DMS 273 treated with DMSO at 0.1 percent for 48 hours (cell line): Measurements from ENCODE around the gene POLD2.

Experiments used
- DNase-seq: peaks from one replicate; lab custom pipeline; 2025; lab: John Stamatoyannopoulos, UW

The POLD2 gene

DNA sequence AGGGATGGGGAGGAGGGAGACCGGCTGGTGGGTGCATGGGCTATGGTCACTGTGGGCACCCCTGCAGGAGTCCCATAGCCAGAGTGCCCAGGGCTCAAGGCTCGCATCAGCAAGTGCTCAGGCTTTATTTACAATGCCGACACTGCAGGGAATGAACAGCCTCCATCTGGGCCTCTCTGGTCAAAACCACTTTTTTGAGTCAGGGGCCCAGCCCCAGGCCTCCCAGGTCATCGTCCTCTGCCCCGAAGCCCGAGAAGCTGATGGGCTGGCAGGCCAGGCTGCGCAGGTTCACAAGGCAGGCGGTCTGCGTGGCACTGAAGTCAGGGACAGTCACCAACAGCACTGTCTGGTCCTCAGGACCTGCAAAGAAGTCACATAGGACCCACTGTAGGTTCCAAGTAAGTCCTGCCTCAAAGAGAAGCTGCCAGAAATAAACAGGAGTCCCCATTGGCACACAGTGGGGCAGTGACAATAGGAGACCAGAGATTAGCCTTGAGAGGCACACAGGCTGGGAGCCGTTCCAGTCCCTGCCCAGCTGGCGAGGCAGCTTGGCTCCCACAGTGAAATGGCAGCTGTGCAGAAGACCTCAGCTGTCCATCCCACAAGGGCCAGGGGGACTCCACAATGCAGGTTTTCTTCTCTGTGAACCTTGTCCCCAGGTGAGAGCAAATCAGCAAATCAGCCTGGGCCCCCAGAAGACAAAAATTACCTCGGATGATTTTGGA, 8.6 kb downstream of the POLD2 start:
- peak; percentile 39 for DNase-seq

DNA sequence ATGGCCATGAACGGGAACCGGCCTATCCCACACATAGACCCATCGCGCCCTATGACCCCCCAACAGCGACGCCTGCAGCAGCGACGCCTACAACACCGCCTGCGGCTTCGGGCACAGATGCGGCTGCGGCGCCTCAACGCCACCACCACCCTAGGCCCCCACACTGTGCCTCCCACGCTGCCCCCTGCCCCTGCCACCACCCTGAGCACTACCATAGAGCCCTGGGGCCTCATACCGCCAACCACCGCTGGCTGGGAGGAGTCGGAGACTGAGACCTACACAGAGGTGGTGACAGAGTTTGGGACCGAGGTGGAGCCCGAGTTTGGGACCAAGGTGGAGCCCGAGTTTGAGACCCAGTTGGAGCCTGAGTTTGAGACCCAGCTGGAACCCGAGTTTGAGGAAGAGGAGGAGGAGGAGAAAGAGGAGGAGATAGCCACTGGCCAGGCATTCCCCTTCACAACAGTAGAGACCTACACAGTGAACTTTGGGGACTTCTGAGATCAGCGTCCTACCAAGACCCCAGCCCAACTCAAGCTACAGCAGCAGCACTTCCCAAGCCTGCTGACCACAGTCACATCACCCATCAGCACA, 9.5 kb downstream of the POLD2 start:
- no peak for DNase-seq

DNA sequence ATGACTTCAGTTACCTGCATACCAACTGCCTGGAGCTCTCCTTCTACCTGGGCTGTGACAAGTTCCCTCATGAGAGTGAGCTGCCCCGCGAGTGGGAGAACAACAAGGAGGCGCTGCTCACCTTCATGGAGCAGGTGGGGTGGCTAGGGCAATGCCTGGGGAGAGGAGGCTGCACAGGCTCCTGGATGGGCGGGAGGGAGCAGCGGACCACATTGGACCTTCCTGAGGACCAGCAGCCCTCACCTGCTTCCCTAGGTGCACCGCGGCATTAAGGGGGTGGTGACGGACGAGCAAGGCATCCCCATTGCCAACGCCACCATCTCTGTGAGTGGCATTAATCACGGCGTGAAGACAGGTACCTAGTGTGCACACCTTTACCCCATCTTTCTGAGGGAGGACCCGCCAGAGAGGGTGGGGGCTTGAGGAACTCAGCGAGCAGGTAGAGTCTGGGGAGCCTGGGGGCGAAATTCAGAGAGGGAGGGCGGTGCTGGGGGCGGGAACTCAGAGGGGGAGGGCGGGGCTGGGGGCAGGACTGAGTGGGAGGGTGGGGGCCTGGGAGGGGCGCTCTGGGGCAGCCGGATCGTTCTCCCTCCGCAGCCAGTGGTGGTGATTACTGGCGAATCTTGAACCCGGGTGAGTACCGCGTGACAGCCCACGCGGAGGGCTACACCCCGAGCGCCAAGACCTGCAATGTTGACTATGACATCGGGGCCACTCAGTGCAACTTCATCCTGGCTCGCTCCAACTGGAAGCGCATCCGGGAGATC, 10.2 kb downstream of the POLD2 start:
- DNase-seq, result no peak

DNA sequence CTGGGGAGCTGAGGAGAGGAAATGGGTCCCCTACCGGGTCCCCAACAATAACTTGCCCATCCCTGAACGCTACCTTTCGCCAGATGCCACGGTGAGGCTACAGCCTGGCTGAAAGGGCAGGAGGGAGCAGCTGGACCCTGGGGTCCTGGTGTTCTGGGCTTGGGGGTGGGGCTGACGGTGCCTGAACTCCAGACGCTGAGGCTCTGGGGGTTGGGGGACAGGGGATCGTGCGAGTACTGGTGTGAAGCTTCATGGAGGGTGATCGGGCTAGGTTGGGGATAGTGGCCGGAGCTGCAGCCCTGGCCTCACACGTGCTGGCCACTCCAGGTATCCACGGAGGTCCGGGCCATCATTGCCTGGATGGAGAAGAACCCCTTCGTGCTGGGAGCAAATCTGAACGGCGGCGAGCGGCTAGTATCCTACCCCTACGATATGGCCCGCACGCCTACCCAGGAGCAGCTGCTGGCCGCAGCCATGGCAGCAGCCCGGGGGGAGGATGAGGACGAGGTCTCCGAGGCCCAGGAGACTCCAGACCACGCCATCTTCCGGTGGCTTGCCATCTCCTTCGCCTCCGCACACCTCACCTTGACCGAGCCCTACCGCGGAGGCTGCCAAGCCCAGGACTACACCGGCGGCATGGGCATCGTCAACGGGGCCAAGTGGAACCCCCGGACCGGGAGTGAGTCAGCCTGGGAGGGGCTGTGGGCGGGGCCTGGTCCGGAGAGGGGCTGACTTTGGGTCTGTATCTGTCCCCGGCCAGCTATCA, 10.9 kb downstream of the POLD2 start:
- peak; percentile 70 for DNase-seq

DNA sequence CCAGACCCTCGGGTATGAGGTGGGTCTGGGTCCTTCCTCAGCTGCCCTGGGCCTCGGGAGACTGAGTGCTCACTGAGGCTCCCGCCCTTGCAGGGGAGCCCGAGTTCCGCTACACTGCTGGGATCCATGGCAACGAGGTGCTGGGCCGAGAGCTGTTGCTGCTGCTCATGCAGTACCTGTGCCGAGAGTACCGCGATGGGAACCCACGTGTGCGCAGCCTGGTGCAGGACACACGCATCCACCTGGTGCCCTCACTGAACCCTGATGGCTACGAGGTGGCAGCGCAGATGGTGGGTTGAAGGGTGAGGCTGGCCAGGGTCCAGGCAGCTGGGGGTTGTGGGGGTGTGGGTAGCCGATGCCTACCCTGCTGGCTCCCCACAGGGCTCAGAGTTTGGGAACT, 11.6 kb downstream of the POLD2 start:
- peak; percentile 22 for DNase-seq

DNA sequence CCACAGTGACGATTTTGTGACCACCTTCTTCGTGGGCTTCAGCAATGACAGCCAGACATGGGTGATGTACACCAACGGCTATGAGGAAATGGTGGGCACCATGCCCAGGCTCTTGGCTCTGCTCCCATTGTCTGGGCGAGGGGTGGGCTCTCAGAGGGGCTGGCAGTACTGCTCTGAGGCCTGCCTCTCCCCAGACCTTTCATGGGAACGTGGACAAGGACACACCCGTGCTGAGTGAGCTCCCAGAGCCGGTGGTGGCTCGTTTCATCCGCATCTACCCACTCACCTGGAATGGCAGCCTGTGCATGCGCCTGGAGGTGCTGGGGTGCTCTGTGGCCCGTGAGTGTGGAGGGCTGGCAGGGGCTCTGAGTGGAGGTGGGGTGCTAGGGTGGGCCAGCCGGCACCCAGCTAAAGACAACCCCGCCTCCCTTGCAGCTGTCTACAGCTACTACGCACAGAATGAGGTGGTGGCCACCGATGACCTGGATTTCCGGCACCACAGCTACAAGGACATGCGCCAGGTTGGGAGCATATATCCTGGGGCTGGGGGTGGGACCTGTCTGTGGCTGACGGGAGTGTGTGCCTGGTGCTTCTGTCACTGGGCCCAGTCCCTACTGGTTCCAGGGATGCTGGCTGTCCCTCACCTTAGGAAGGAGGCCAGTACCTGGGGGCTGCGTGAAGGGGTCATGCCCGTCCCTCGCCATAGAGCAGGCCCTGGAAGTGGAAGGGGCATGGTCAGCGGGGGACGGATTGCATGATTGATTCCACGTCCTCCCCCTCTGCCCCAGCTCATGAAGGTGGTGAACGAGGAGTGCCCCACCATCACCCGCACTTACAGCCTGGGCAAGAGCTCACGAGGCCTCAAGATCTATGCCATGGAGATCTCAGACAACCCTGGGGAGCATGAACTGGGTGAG, 12.4 kb downstream of the POLD2 start:
- no peak for DNase-seq

DNA sequence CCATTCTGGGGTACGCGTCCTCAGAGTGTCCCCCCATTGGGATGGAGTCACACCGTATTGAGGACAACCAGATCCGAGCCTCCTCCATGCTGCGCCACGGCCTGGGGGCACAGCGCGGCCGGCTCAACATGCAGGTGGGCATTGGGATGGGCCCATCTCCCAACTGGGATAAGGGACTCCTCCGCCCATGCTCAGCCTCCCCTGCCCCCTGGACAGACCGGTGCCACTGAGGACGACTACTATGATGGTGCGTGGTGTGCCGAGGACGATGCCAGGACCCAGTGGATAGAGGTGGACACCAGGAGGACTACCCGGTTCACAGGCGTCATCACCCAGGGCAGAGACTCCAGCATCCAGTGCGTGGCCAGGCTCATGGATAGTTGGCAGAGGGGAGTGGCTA, 13.4 kb downstream of the POLD2 start:
- DNase-seq, result no peak

DNA sequence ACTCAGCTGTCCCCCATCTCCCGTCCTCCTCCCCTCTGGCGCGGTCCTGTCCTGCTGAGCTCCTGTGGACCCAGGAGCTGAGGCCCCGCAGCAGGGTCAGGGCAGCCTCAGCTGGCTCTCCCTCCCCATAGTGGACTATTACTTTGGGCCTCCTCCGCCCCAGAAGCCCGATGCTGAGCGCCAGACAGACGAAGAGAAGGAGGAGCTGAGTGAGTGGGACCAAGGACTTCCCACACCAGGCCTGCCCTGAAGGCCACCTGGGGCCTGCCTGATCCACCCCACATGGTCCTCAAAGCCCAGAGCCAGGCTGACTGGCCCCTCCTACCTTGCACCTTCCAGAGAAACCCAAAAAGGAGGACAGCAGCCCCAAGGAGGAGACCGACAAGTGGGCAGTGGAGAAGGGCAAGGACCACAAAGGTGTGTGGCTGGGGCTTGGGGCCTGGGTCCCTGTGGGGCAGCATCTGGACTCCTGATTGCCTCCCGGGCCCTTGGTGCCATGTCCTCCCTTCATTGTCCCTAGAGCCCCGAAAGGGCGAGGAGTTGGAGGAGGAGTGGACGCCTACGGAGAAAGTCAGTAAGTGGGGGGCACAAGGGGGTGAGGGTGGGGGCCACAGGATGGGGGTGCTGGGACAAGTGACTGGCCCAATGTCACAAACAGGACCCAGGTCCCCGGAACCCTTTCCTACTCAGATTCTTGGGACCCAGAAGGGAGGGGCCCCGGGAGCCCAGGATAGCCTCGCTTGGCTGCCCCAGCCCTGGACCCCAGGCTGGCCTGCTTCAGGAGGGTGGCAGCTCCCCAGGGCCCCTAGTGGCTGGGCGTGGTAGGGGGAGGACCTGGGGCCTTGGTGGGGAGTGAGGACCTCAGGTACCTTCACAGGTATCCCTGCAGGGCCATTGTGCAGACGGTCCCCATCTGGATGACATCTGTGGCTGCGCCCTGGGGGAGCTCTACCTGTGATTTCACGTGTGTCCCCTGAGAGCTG, 14.3 kb downstream of the POLD2 start:
- no peak for DNase-seq

DNA sequence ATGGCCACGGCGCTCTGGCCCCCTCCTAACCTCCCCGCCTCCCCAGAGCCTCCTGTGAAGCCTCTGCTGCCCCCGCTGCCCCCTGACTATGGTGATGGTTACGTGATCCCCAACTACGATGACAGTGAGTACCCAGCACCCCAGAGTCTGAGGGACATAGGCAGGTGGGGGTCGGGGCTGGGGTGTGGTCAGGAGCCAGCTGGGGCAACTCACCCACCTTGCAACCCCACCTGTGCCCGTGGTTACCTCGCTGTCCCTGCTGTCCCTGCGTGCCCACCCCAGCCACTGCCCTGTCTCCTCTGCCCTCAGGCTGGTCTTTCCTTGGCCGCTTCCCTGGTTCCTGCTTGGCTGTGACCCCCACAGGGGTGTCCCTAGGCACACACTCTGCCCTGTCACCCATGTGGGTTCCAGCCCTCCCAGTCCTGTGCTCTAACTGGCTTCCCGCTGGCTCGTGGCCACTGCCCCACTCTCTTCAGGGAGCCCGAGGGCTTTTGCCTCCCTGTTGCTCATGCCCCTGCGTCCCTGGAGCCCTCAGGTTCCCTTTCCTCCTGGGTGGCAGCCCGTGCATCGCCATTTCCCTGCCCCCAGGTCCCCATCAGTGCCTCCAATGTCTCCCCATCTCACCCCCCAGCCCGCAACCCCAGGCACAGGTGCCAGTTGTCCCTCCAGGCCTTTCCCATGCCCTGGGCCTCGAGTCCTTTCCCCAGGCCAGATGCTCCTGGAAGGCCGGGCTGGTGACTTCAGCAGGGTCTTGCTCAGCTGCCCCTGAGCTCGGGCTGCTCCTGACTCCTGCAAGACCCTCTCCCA, 15.2 kb downstream of the POLD2 start:
- DNase-seq, result no peak

DNA sequence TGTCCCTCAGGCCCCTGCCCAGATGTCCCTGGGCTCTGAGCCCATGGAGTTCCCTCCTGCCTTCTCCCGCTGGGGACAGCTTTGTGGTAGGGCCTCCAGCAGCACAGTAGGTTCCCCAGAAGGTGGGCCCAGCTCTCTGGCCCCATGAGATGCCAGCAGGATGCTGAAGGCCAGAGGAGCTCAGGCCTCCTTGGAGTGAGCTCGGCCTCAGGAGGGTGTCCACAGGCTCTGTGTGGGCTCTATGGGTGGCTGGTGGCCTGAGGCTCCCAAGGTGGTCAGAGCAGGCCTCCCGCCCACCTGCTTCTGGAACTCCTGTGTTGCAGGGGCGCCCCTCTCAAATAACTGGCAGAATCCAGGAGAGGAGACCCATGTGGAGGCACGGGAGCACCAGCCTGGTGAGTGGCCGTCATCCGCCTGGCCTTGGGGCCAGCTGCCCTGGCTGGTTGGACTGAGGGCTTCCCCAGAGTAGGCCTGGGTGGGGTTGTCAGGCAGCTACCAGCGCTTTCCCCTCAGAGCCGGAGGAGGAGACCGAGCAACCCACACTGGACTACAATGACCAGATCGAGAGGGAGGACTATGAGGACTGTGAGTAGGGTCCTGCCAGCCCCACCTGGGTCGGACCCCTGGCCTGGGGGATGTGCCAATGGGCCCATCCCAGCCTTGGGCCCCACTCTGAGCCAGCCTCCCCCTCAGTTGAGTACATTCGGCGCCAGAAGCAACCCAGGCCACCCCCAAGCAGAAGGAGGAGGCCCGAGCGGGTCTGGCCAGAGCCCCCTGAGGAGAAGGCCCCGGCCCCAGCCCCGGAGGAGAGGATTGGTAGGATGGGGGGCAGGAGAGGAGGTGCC, 16.0 kb downstream of the POLD2 start:
- DNase-seq, result no peak

DNA sequence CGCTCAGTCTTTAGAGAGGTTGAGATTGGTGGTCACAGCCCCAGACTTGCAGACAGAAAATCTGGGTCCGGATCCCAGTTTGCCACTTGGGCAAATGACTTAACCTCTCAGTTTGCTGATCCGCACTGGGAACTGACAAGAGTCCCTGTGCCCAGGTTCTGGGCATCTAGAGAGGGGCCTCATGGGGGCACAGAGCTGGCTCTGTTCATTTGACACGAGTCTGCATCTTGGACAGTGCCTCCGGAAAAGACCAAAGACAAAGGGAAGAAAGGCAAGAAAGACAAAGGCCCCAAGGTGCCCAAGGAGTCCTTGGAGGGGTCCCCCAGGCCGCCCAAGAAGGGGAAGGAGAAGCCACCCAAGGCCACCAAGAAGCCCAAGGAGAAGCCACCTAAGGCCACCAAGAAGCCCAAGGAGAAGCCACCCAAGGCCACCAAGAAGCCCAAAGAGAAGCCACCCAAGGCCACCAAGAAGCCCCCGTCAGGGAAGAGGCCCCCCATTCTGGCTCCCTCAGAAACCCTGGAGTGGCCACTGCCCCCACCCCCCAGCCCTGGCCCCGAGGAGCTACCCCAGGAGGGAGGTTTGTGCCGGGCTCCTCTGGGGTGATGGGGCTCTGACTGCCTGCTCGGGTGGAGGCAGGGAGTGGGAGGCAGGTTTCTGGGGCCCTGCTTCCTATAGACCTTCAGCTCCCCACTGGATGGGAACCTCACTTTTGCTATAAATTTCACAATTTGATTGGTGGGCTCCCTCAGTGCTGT, 16.9 kb downstream of the POLD2 start:
- no peak for DNase-seq

DNA sequence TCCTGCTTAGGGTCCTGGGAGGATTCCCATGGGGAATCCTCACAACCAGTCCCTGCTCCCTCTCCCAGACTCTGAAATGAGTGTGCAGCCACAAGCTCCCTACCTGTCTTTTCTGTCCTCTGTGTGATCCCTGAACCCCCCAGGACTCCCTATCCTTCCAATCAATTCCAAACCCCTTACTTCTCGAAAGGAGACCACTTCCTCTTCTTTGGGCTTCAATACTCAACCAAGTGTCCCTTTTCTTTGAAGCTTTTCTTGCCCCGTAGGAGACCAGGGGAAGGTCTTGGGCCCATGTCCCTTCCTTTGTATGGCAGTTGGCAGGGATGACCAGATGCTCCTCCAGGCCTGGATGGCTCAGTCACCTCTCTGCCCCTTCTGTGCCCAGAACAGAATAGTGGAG, 17.5 kb downstream of the POLD2 start:
- no peak for DNase-seq

DNA sequence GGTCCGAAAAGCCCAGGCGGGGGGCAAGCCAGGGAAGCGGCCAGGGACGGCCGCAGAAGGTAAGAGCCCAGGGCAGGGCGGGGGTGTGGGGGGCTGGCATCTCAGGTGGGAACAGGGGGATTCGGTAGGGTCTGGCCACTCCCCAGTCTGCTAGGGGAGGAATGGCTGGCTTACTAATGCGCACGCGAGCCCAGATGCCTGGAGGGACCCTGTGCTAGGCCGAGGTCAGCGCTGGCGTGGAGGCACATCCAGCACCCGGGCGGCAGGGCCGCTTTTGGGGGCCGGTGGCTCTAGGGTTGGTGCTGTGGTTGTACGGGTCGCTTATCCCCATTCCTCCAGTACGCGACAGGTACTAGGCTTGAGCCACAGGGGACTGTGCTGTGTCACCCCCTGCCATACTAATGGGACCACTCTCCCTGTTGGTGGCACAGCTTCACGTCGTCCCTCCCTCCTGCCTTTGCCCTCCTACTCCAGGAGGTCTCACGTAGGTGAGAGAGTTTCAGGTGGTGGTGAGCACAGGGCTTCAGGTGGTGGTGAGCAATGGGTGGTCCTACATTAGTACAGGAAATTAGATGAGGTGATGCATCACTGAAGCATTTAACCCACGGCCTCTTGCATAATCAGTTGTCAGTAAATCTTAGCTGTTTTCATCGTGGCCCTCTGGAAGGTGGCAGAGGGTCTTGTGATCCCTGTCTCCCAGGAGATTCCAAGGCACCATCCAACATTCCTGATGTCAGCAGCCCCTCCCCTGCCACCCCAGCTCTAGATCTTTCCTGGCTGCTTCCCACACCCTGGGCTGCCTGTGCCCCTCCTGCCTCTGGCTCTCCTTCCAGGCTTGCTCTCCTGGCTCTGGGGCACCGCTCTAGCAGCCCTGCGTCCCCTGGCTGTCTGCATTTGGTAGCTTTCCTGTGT, 18.2 kb downstream of the POLD2 start:
- no peak for DNase-seq

DNA sequence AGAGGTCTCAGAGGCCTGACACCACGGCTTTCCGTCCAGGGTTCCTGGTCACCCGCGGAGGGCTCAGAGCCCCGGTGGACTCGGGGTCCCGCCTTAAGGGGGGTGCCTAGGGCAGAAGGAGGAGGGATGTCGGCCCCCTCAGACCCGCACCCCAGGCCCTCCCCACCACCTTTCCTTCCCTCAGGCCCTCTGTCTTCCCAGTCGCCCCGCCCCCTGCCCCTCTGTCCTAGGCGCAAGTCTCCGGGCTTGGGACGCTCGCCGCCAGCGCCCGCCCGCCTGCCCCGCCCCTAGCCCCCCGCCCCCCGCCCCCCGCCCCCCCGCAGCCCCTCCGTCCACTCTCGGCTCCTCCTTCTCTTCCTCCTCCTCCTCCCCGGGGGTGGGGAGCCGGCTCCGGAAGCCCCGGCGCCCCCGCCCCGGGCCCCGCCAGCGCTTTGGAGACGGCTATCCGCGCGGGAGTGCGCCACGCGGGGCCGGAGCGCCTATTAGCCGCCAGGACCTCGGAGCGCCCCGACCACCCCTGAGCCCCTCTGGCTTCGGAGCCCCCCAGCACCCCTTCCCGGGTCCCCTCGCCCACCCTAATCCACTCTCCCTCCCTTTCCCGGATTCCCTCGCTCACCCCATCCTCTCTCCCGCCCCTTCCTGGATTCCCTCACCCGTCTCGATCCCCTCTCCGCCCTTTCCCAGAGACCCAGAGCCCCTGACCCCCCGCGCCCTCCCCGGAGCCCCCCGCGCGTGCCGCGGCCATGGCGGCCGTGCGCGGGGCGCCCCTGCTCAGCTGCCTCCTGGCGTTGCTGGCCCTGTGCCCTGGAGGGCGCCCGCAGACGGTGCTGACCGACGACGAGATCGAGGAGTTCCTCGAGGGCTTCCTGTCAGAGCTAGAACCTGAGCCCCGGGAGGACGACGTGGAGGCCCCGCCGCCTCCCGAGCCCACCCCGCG, 19.2 kb downstream of the POLD2 start, which contains the start of gene AEBP1:
Gene AEBP1 (plus strand): TSS at position 423 of the 937 bp plus-strand sequence. CDS start 321 bp downstream, at position 744.
- no peak for DNase-seq

DNA sequence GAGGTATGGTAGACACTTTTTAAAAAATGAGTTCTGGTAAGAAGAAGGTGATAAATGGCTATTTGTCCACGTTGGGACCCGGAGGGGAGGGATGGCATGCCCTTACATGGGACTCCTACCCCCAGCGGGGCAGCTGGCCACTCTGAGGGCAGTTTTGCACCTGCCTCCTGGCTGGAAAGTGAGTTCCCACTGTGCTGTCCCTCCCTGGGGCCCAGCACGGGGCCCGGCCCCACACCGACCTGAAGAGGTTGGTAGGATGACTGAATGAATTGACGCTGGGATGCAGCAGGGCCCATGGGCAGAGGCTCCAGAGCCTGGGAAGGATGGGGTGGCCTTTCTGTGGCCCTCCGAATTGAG, 19.8 kb downstream of the POLD2 start:
- no peak for DNase-seq
